NCI-H82 treated with DMSO at 0.1 percent for 48 hours (cell line): ENCODE results near the gene SGCE.
"Not testable (repeated sequence)": the region's sequence is repeated elsewhere in the genome, so short reads cannot be mapped to it uniquely, and the experiment has no call there.

Experiments
- DNase-seq: peaks from one replicate; lab custom pipeline; 2025; ENCODE audit not compliant: unreplicated experiment; lab: John Stamatoyannopoulos, UW

SGCE gene

GRCh38 chr7:94655848-94656657 is at the start of gene SGCE:
Gene SGCE (minus strand): TSS chr7:94656133. CDS start chr7:94656098, 35 bp downstream.
- peak; percentile 19 for DNase-seq

GRCh38 chr7:94705155-94706021 is 49.5 kb upstream of the SGCE start:
- DNase-seq = not testable (repeated sequence)

DNA sequence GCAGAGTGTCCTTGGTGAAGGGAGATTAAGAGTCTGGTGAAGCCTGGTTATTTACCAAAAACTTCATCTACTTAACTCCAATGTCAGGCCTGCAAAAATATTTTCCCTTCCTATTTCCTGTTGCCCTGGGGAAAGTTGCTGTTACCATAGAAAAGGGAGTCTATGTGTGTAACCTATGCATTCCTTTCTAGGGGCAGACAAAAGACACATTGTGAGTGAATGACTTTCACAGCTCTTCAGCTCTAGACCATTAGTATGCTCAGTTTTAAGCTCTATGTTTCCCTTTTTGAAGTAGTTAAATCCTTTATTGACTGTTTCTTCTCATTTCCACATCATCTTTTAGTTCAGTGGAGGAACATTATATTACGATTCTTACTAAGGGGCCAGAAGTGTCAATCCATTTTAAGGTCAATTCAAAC is 45.6 kb upstream of the SGCE start:
- DNase-seq = no peak

GRCh38 chr7:94700926-94701554 is 45.1 kb upstream of the SGCE start:
- no peak for DNase-seq

GRCh38 chr7:94698275-94698674 is 42.3 kb upstream of the SGCE start:
- DNase-seq = no peak

GRCh38 chr7:94697035-94697974 is 41.4 kb upstream of the SGCE start:
- no peak for DNase-seq

DNA sequence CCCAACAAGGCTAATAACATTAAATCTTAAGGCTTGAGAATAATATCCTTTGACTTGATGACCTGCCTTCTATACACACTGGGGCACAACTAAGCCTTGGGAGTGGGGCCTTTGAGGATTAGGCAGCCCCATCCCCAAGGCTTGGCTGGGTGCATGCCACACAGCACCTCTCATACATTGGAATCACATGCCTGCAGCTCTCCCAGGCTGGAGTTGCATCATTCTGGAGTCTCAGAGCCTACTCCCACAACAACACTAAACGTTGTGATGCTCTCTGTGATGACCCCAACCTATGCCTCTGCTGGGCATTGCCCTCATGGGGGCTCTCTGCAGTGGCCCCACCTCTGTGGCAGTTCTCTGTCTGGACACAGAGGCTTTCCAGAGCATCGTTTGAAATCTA is 31.9 kb upstream of the SGCE start:
- no peak for DNase-seq

- DNase-seq = no peak
Observed at GRCh38 chr7:94687076-94687475, 31.1 kb upstream of the SGCE start.

GRCh38 chr7:94683066-94683465 is 27.1 kb upstream of the SGCE start:
- DNase-seq = no peak

DNA sequence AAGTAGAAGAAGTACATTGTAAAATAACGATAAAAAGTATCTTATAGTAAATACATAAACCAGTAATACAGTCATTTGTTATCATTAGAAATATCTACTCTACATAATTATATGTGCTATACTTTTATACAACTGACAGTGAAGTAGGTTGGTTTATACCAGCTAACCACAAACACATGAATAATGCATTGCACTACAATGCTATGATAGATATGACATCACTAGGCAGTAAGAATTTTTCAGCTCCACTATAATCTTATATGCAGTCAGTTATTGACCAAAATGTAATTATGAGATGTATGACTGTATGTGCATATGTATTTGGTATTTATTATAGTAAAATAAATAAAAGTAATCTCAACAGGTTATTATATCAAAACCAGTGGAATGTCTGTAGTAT is 23.4 kb upstream of the SGCE start:
- no peak for DNase-seq

GRCh38 chr7:94676431-94676830 is 20.5 kb upstream of the SGCE start:
- DNase-seq = no peak

DNA sequence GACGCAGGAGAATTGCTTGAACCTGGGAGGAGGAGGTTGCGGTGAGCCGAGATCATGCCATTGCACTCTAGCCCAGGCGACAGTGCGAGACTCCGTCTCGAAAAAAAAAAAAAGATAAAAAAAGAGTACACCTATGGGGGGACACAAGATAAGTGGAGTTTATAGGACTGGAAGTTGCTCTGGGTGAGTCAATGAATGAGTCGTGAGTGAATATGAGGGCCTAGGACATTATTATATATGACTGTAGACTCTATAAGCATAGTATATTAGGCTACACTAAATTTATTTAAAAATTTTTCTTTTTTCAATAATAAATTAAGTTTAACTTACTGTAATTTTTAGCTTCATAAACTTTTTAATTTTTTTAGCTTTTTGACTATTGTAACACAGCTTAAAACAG is 19.4 kb upstream of the SGCE start:
- DNase-seq = no peak

DNA sequence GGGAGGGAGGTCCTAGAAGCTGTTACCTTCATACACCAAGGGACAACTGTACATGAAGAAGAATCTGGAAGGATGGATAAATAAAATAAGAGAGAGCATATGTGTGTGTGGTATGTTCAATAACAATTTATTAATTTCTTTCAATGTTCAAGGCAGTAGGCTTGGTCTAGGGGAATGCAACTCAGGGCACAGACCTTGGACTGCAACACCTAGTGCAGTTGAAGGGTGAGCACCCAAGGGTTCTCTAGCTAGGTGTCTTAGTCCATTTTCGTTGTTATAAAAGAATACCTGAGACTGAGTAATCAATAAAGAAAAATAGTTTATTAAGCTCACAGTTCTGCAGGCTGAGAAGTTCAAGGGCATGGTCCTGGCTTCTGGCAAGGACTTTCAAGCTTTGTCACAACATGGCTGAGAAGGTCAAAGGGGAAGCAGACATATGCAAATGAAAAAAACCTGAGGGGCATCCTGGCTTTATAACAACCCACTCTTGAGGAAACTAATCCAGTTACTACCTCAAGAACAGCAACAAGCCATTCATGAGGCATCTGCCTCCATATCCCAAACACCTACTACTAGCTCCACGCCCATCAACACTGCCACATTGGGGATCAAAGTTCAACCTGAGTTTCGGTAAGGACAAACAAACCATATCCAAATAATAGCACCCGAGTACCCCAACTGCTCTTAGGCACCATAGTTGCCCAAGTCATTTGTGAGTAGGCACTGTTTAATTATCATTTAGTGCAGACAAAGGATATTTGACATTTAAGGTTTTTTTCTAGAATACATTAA is 15.7 kb upstream of the SGCE start:
- DNase-seq = no peak

DNA sequence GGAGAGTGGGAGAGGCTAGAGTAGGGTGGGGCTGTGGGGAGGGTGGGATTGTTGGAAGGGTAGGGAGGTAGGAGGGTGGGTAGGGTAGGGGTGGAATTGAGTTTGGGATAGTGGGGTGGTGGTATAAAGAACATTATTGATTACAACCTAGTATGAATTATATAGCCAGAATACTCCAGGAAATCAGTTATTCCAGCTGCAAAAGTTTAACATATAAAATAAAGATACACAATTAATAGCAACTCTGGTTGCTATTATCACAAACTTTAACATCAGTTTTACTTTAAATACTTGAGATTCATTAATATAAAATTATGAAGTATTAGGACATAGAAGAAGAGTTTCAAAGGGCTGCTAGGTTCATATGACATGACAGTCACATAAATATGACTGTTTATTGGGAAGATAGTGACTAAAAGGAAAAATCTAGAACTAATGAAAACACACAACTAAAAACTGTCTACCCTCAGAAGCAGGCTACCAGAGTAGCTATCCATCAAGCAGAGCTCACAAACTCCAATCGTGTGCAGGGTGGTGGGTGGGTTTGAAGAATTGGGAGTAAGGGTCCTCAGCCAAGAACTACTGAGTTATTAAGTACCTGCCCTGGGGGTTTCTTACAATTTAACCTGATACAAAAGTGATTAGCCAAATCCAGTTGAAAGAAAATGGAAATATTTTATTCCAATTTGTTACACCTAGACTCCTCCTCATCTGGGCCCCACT is 14.0 kb upstream of the SGCE start:
- DNase-seq = no peak

DNA sequence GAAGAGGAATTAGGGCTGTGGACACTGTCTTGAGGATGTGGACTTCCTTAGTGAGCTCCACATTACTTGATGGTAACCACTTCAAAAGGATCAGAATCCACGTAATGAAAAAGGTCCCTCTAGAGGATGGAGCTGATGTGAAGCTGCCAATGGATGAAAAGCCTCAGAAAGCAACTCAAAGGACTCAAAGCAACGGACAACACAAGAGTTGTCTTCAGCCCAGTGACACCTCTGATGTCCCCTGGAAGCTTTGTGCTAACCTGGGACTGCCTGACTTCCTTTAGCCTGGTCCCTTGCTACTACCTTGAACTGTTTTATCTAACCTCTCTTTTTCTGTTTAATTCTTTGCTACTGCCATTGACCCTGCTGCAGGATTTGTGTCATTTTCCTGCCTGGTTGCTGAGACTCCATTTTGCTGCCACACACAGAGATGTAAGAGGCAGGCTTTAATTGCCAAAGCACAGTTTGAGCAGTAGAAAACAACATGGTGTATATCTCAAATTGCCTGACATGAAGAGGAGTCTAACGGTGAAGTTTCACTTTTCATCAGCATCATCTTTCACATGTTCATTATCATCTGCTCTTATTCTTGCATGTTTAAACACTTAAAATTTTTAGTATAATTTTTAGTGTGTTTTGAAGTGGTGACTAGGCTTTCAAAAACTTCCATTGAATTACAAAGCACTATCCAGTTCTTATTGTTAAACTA is 11.1 kb upstream of the SGCE start:
- no peak for DNase-seq

DNA sequence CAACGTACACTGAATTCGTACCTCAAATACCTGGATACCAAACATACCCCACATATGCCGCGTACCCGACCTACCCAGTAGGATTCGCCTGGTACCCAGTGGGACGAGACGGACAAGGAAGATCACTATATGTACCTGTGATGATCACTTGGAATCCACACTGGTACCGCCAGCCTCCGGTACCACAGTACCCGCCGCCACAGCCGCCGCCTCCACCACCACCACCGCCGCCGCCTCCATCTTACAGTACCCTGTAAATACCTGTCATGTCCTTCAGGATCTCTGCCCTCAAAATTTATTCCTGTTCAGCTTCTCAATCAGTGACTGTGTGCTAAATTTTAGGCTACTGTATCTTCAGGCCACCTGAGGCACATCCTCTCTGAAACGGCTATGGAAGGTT is 9.5 kb upstream of the SGCE start:
- no peak for DNase-seq

- DNase-seq = no peak
Observed at GRCh38 chr7:94664023-94664422, 8.1 kb upstream of the SGCE start.

GRCh38 chr7:94662548-94662947 is 6.6 kb upstream of the SGCE start:
- DNase-seq = no peak

GRCh38 chr7:94660006-94660405 is 4.1 kb upstream of the SGCE start:
- DNase-seq = no peak
